Cardiac septum (tissue), 1 donor: ENCODE results near the gene LTB4R. TPM values are rescaled to one million over a fixed set of nuclear protein-coding genes. Genes with fewer than 3 reads are reported as not detected.

Source experiments
- DNase-seq: peaks from one replicate; pipeline ENCODE4 v3.0.0-alpha.2; 2020; ENCODE audit warnings: low spot score
- intact Hi-C: fragments of 100-400 bp; cut with DNase I; formaldehyde crosslinking; loops from one replicate; pipeline ENCODE4 v1.14.0; 2022
- total RNA-seq: library from RNA; stranded (reverse); fragmentation: NEBNext Ultra II Directional; extraction: Animal tissue kit (Norgen Biotek cat#: 25700); gene quantifications from one replicate; pipeline ENCODE4 v1.2.1, GENCODE V29; 2021
- donor health status: DM: no; HTN: no; CAD: no.

LTB4R gene
- total RNA-seq, 1 donor from 2014 or later, result 1.8 TPM

- DNase-seq, result no peak
- intact Hi-C loops, result loop anchor here (2.0 kb wide), 1 partner anchor 239 kb away; no protein-coding TSS in a partner anchor
Observed at GRCh38 chr14:24297190-24297964, 13.9 kb upstream of the LTB4R start.

GRCh38 chr14:24298892-24299254 lies 12.4 kb upstream of the LTB4R start:
- DNase-seq, result no peak
- intact Hi-C loops, result loop anchor here (1.0 kb wide), 1 partner anchor 57 kb away; the partner anchor contains the start of gene TINF2

- intact Hi-C loops, result loop anchor here (1.0 kb wide), 1 partner anchor 57 kb away; the partner anchor contains the start of gene TINF2
- peak; percentile 97 for DNase-seq
Observed at GRCh38 chr14:24299255-24300191, 11.8 kb upstream of the LTB4R start, which contains the start of the genes DHRS1 and NOP9. Gene DHRS1 (minus strand): TSS chr14:24299780. CDS start chr14:24299106, 674 bp downstream. Gene NOP9 (plus strand): TSS chr14:24299850. CDS start chr14:24299955, 105 bp downstream.

GRCh38 chr14:24300326-24300980 lies 10.8 kb upstream of the LTB4R start:
- intact Hi-C loops, result no loop called here
- DNase-seq, result no peak

- intact Hi-C loops, result no loop called here
- no peak for DNase-seq
Observed at GRCh38 chr14:24304019-24304387, 7.3 kb upstream of the LTB4R start.

GRCh38 chr14:24307156-24307574 lies 4.1 kb upstream of the LTB4R start:
- no peak for DNase-seq

GRCh38 chr14:24307575-24308341 lies 3.5 kb upstream of the LTB4R start, which contains the start of gene CIDEB:
Gene CIDEB (minus strand): TSS chr14:24307977. CDS start chr14:24307858, 119 bp downstream.
- DNase-seq, result peak; percentile 82
- intact Hi-C loops, result no loop called here

More at GRCh38 chr14:24307156-24307574, 4.1 kb upstream of the LTB4R start:
- intact Hi-C loops, result no loop called here

GRCh38 chr14:24308342-24309124 lies 2.8 kb upstream of the LTB4R start:
- intact Hi-C loops, result no loop called here
- DNase-seq, result no peak

- intact Hi-C loops, result no loop called here
- no peak for DNase-seq
Observed at GRCh38 chr14:24309538-24310264, 1.6 kb upstream of the LTB4R start, which contains the start of gene LTB4R2. Gene LTB4R2 (plus strand): TSS chr14:24310140. CDS start chr14:24310665, 525 bp downstream.

GRCh38 chr14:24310265-24310645 lies 1.0 kb upstream of the LTB4R start:
- DNase-seq, result no peak
- intact Hi-C loops, result no loop called here

- no peak for DNase-seq
- intact Hi-C loops, result no loop called here
Observed at GRCh38 chr14:24311837-24312615, 724 bp downstream of the LTB4R start.

- DNase-seq, result peak; percentile 89
- intact Hi-C loops, result no loop called here
Observed at GRCh38 chr14:24312736-24313507, 1.6 kb downstream of the LTB4R start.

- DNase-seq, result no peak
- intact Hi-C loops, result no loop called here
Observed at GRCh38 chr14:24313913-24314312, 2.6 kb downstream of the LTB4R start.

GRCh38 chr14:24314377-24315193 lies 3.3 kb downstream of the LTB4R start:
- intact Hi-C loops, result no loop called here
- DNase-seq, result no peak

- DNase-seq, result no peak
- intact Hi-C loops, result no loop called here
Observed at GRCh38 chr14:24315243-24315806, 4.0 kb downstream of the LTB4R start.
